Naive thymus-derived CD4-positive, alpha-beta T cell (primary cell): Measurements from ENCODE around the gene NTPCR. TPM values are rescaled to one million over a fixed set of nuclear protein-coding genes. Genes with fewer than 3 reads are reported as not detected.

Source experiments
- ATAC-seq: fragments of 150-1000 bp; cut with Tn5 transposase; 2 replicates; pipeline ENCODE4 v1.10.0; 2021; ENCODE audit warnings: mild to moderate bottlenecking, moderate library complexity
- CTCF ChIA-PET: fragments of 350-600 bp; sonication (Branson Sonifier 250); formaldehyde crosslinking; loops from one replicate; lab custom pipeline; 2021; ENCODE audit warnings: antibody characterized with exemption; lab: Charles Lee
- POLR2A ChIA-PET: fragments of 350-600 bp; sonication (Branson Sonifier 250); formaldehyde crosslinking; loops from one replicate; lab custom pipeline; 2021; ENCODE audit warnings: antibody characterized with exemption, inconsistent platforms; lab: Charles Lee
- DNase-seq, 9 donors: peaks; one replicate each; pipeline versions ENCODE4 v3.0.0 to v3.0.0-alpha.2; 2020 to 2022; ENCODE audit warnings: mixed read lengths in 1 of 9
- H3K27ac ChIP-seq: one replicate; pipeline ENCODE4 v1.7.0; 2013; ENCODE audit warnings: mild to moderate bottlenecking, low read depth, low read length, moderate library complexity
- H3K27me3 ChIP-seq, 2 donors: one replicate each; pipeline ENCODE4 v1.7.0; 2013; ENCODE audit warnings: low read length in 2 of 2, mild to moderate bottlenecking in 2 of 2, moderate library complexity in 2 of 2; ENCODE audit not compliant: control insufficient read depth in 2 of 2, insufficient read depth in 2 of 2
- H3K36me3 ChIP-seq, 3 experiments: 1 replicate in 2 of 3; 2 replicates in 1 of 3; pipeline ENCODE4 v1.7.0; 2013; ENCODE audit warnings: low read length in 3 of 3, mild to moderate bottlenecking in 3 of 3, moderate library complexity in 1 of 3; ENCODE audit not compliant: insufficient read depth in 3 of 3, control insufficient read depth in 2 of 3
- H3K4me1 ChIP-seq, 2 donors: one replicate each; pipeline ENCODE4 v1.7.0; 2013; ENCODE audit warnings: low read length in 2 of 2, mild to moderate bottlenecking in 2 of 2, moderate library complexity in 1 of 2; ENCODE audit not compliant: control insufficient read depth in 2 of 2, insufficient read depth in 2 of 2
- H3K4me3 ChIP-seq: 2 replicates; pipeline ENCODE4 v1.7.0; 2013; ENCODE audit warnings: mild to moderate bottlenecking, low read length
- H3K9me3 ChIP-seq, 3 experiments: 1 replicate in 2 of 3; 2 replicates in 1 of 3; pipeline ENCODE4 v1.7.0; 2013; ENCODE audit warnings: low read length in 3 of 3; ENCODE audit not compliant: control insufficient read depth in 2 of 3
- H3K27ac Mint-ChIP-seq, 9 donors: one replicate each; pipeline ENCODE4 v1.8.0; 2020 to 2022; ENCODE audit warnings: mixed read lengths in 9 of 9, mild to moderate bottlenecking in 8 of 9, moderate library complexity in 5 of 9, inconsistent platforms in 2 of 9
- H3K27me3 Mint-ChIP-seq, 5 donors: one replicate each; pipeline ENCODE4 v1.8.0; 2021 to 2022; ENCODE audit warnings: mixed read lengths in 5 of 5, mild to moderate bottlenecking in 1 of 5
- H3K36me3 Mint-ChIP-seq, 5 donors: one replicate each; pipeline ENCODE4 v1.8.0; 2020 to 2022; ENCODE audit warnings: mixed read lengths in 5 of 5, mild to moderate bottlenecking in 3 of 5, inconsistent platforms in 1 of 5
- H3K4me1 Mint-ChIP-seq, 7 donors: one replicate each; pipeline ENCODE4 v1.8.0; 2020 to 2022; ENCODE audit warnings: mixed read lengths in 7 of 7, mild to moderate bottlenecking in 3 of 7, inconsistent platforms in 1 of 7
- H3K4me3 Mint-ChIP-seq, 10 donors: one replicate each; pipeline ENCODE4 v1.8.0; 2020 to 2022; ENCODE audit warnings: mild to moderate bottlenecking in 10 of 10, mixed read lengths in 10 of 10, moderate library complexity in 6 of 10, inconsistent platforms in 2 of 10
- H3K9me3 Mint-ChIP-seq, 11 donors: one replicate each; pipeline ENCODE4 v1.8.0; 2020 to 2022; ENCODE audit warnings: mixed read lengths in 11 of 11, mild to moderate bottlenecking in 4 of 11, inconsistent platforms in 1 of 11, moderate library complexity in 1 of 11
- intact Hi-C, 2 donors: fragments of 100-400 bp; cut with micrococcal nuclease; formaldehyde crosslinking; loops; one replicate each; pipeline ENCODE4 v1.15.1; 2023
- polyA plus RNA-seq, 2 donors: library from polyadenylated mRNA; unstranded; fragments of 300-500 nt; fragmentation: Illumina TruSeq; gene quantifications; one replicate each; pipeline ENCODE4 v1.2.3, GENCODE V29; 2021
- total RNA-seq, 6 experiments: library from RNA in 5 of 6; stranded (reverse) in 5 of 6; gene quantifications; 1 replicate in 5 of 6; 2 replicates in 1 of 6; pipeline ENCODE4 v1.2.3 and lab custom pipeline; 2021 to 2026

The NTPCR gene
- total and polyA plus RNA-seq, 7 experiments from 2014 or later: 16.0 to 80.5 (median 17.5) TPM

GRCh38 chr1:232942413-232943294, 7.8 kb upstream of the NTPCR start:
- no peak for ATAC-seq
- H3K9me3 Mint-ChIP-seq: peaks cover 0 to 4% (median 0%) of the 10 kb centered on the region in 11 donors
- H3K4me3 Mint-ChIP-seq: no peak overlapping the region
- H3K27me3 Mint-ChIP-seq: peaks cover 0 to 6% (median 0%) of the 10 kb centered on the region in 5 donors
- H3K4me1 Mint-ChIP-seq: peaks cover 0 to 16% (median 5%) of the 10 kb centered on the region in 7 donors
- Histone ChIP-seq H3K4me3 (no peak overlapping the region), H3K4me1 (no peaks in the 10 kb centered on the region), H3K9me3 (no peaks in the 10 kb centered on the region), H3K27ac (no peak overlapping the region), H3K27me3 (no peaks in the 10 kb centered on the region), H3K36me3 (no peaks in the 10 kb centered on the region)
- ChIA-PET POLR2A (no interaction called here), CTCF (no interaction called here)
- intact Hi-C loops: no loop called here
- no peak for DNase-seq
- H3K27ac Mint-ChIP-seq: peak overlapping the region in 1 of 9 donors; percentile 72
- peaks cover 0 to 10% (median 0%) of the 10 kb centered on the region in 5 donors for H3K36me3 Mint-ChIP-seq

GRCh38 chr1:232943679-232944252, 6.6 kb upstream of the NTPCR start:
- peak; percentile 24 for ATAC-seq
- H3K27ac ChIP-seq: no peak overlapping the region
- H3K36me3 ChIP-seq: no peaks in the 10 kb centered on the region
- H3K9me3 Mint-ChIP-seq: peaks cover 0 to 4% (median 0%) of the 10 kb centered on the region in 11 donors
- H3K4me3 ChIP-seq: no peak overlapping the region
- no peaks in the 10 kb centered on the region for H3K4me1 ChIP-seq
- H3K4me3 Mint-ChIP-seq: peak overlapping the region in 2 of 10 donors; percentile 7 to 50
- peaks cover 0 to 14% (median 5%) of the 10 kb centered on the region in 7 donors for H3K4me1 Mint-ChIP-seq
- DNase-seq: no peak
- H3K9me3 ChIP-seq: no peaks in the 10 kb centered on the region
- POLR2A ChIA-PET: interaction anchor here (0.8 kb wide), 1 partner anchor 14 kb away, joined by 4 read pairs; no protein-coding TSS in a partner anchor
- no peaks in the 10 kb centered on the region for H3K27me3 ChIP-seq
- CTCF ChIA-PET: no interaction called here
- intact Hi-C loops: no loop called here
- peaks cover 0 to 9% (median 0%) of the 10 kb centered on the region in 5 donors for H3K36me3 Mint-ChIP-seq
- peaks cover 0 to 4% (median 0%) of the 10 kb centered on the region in 5 donors for H3K27me3 Mint-ChIP-seq
- peak overlapping the region in 2 of 9 donors; percentile 56 to 72 for H3K27ac Mint-ChIP-seq

GRCh38 chr1:232944347-232944746, 6.1 kb upstream of the NTPCR start:
- H3K9me3 ChIP-seq: no peaks in the 10 kb centered on the region
- Mint-ChIP-seq H3K9me3 (peaks cover 0 to 5% (median 0%) of the 10 kb centered on the region in 11 donors), H3K4me1 (peaks cover 3 to 17% (median 9%) of the 10 kb centered on the region in 7 donors), H3K27ac (peak overlapping the region in 1 of 9 donors; percentile 72), H3K4me3 (peak overlapping the region in 2 of 10 donors; percentile 9 to 20), H3K36me3 (peaks cover 0 to 11% (median 0%) of the 10 kb centered on the region in 5 donors), H3K27me3 (peaks cover 0 to 4% (median 0%) of the 10 kb centered on the region in 5 donors)
- no peak overlapping the region for H3K4me3 ChIP-seq
- H3K36me3 ChIP-seq: no peaks in the 10 kb centered on the region
- intact Hi-C loops: no loop called here
- H3K27me3 ChIP-seq: no peaks in the 10 kb centered on the region
- CTCF ChIA-PET: interaction anchor here (0.7 kb wide), 1 partner anchor 43 kb away, joined by 3 read pairs; no protein-coding TSS in a partner anchor
- POLR2A ChIA-PET: interaction anchor here (0.8 kb wide), 1 partner anchor 14 kb away, joined by 4 read pairs; no protein-coding TSS in a partner anchor
- ATAC-seq (peak; percentile 57), DNase-seq (no peak)
- no peak overlapping the region for H3K27ac ChIP-seq
- H3K4me1 ChIP-seq: no peaks in the 10 kb centered on the region

GRCh38 chr1:232949636-232950196, 695 bp upstream of the NTPCR start:
- no peaks in the 10 kb centered on the region for H3K36me3 ChIP-seq
- intact Hi-C loops: loop anchor here (1.0 to 10.0 kb wide), 10 partner anchors 25 to 1709 kb away; partner anchors contain the start of genes MAP10 (in 2 of the 2), SIPA1L2 (in 2 of the 2), EXOC8 (in 1 of the 2) and GNPAT (in 1 of the 2)
- no peaks in the 10 kb centered on the region for H3K27me3 Mint-ChIP-seq
- peaks cover 0 to 13% (median 3%) of the 10 kb centered on the region in 5 donors for H3K36me3 Mint-ChIP-seq
- peak overlapping the region; percentile 80 for H3K27ac ChIP-seq
- no peaks in the 10 kb centered on the region for H3K27me3 ChIP-seq
- peaks cover 0 to 4% (median 0%) of the 10 kb centered on the region in 11 donors for H3K9me3 Mint-ChIP-seq
- peak overlapping the region; percentile 76 for H3K4me3 ChIP-seq
- no peak for DNase-seq
- no peaks in the 10 kb centered on the region for H3K9me3 ChIP-seq
- ChIA-PET CTCF (no interaction called here), POLR2A (interaction anchor here (0.9 kb wide), 1 partner anchor 378 kb away, joined by 3 read pairs; no protein-coding TSS in a partner anchor)
- H3K4me1 ChIP-seq: peaks cover 8 to 18% of the 10 kb centered on the region in 2 donors
- peak overlapping the region; percentile 90 to 97 (median 92) for H3K27ac Mint-ChIP-seq
- no peak for ATAC-seq
- H3K4me1 Mint-ChIP-seq: peaks cover 21 to 43% (median 42%) of the 10 kb centered on the region in 7 donors
- H3K4me3 Mint-ChIP-seq: peak overlapping the region; percentile 90 to 98 (median 96)

- intact Hi-C loops: loop anchor here (2.0 to 10.0 kb wide), 5 partner anchors 70 to 1710 kb away; partner anchors contain the start of genes EXOC8 (in 1 of the 2), GNPAT (in 1 of the 2) and SPRTN (in 1 of the 2)
- peak in 5 of 9 donors; percentile 11 to 29 (median 24) for DNase-seq
- Mint-ChIP-seq H3K27ac (peak overlapping the region; percentile 90 to 96 (median 92)), H3K36me3 (peaks cover 0 to 21% (median 7%) of the 10 kb centered on the region in 5 donors), H3K27me3 (no peaks in the 10 kb centered on the region), H3K4me3 (peak overlapping the region; percentile 90 to 98 (median 96)), H3K4me1 (peaks cover 23 to 43% (median 42%) of the 10 kb centered on the region in 7 donors), H3K9me3 (peaks cover 0 to 4% (median 0%) of the 10 kb centered on the region in 11 donors)
- POLR2A ChIA-PET: interaction anchor here (0.6 kb wide), 1 partner anchor 46 kb away, joined by 3 read pairs; no protein-coding TSS in a partner anchor
- Histone ChIP-seq H3K4me3 (peak overlapping the region; percentile 76), H3K27me3 (no peaks in the 10 kb centered on the region), H3K27ac (peak overlapping the region; percentile 80), H3K36me3 (peaks cover 0 to 2% (median 0%) of the 10 kb centered on the region in 3 experiments), H3K9me3 (no peaks in the 10 kb centered on the region), H3K4me1 (peaks cover 8 to 18% of the 10 kb centered on the region in 2 donors)
- CTCF ChIA-PET: no interaction called here
- peak; percentile 26 for ATAC-seq
Observed at GRCh38 chr1:232951180-232951579, 769 bp downstream of the NTPCR start.
